NCI-H2107 treated with DMSO at 0.1 percent for 48 hours (cell line): ENCODE measurements around the gene NRN1L.

Source experiments
- DNase-seq: peaks from one replicate; lab custom pipeline; 2025; ENCODE audit not compliant: unreplicated experiment; lab: John Stamatoyannopoulos, UW

Gene NRN1L

GRCh38 chr16:67915831-67916723 is 31.4 kb downstream of the NRN1L start:
- no peak for DNase-seq

DNA sequence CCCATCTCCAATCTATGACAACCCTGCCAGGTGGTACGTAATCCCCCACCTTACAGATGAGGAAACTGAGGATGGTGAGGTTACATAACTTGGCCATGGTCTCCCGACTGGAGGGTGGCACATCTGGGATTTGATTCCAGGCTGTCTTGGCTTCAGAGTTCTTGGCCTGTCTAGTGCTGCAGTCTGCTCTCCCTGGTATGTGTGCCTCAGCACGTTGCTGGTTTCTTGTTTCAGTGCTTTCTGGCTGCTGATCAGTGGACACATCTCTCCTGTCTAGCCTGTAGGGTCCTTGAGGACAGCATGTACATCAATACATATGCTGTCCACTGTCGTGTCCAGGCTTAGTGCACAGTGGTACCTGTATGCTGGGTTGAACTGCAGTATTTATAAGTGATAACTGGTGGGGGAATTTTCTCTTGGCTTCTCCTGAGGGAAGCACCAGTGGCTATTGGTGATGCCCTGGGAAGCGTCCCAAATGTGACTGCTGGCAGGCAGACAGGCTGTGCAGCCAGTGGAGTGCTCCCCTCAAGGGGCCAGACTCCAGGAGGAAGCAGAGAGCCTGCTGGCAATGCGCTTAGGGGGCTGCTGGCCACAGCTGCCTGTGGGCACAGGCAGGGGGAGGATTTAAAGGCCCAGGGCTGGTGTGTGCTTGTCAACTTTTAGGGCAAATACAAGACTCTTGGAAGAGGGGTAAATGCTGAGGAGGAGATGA is 32.6 kb downstream of the NRN1L start:
- no peak for DNase-seq

DNA sequence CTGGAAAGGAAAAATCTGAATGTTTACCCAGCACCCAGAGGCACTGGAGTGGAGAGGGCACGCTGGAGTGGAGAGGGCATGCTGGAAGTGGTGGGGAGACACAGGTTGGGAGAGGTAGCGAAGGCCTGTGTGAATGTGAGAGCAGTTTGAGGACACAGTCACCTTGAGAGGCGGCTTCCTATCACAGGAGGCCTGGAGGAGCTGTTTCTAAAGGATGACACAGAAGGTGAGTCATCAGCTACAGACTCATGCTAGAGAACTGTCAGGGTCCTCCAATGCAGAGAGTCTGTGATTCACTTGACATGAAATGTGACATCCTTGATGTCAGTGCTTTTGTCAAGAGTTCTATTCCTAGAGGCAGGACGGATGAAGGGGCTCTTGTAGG is 33.2 kb downstream of the NRN1L start:
- DNase-seq, result no peak

DNA sequence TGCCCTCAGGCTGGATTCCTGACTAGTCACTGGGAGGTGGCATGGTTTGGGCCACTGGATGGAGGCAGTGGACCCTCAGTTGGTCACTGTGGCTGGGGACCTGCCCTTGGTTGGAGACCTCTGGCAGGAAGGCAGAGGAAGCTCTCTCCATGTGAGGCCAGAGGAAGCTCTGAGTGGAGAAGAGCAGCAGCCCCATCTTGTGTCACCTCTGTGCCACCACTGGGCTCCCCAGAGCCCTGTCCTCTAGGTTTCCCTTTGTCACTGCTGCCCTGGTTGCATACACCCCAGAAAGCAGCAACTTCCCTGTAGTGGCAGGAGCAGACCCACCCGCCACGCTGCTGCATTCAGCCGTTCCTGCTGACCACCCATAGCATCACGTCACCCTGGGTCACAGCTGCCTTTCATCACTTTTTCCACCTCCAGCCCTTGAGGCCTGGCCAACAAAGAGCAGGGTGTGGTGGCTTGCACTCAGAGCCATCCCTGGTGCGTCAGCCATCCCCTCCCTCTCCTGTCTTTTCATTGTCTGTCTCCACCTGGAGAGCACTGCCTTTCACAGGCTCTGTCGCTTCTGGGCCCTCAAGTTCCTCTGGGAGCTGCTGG is 35.0 kb downstream of the NRN1L start:
- DNase-seq, result no peak

DNA sequence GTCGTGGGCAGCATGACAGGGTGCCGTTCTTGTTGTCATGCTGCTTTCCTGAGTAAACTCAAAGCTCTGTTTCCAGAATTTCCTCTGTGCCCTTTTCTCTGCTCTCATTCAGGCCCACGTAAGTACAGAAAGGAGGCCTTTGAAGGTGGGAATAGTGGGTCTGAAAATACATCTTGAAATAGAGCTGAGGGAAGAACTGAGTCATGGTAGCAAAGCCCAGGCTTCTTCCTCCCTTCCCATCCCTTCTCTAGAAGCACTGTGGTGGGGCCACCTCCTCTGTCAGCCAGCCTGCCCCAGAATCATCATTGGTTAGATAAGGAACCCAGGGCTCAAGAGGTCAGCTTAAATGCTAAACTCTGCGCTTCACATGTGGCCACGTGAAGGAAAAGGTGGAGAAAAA is 37.5 kb downstream of the NRN1L start:
- no peak for DNase-seq

DNA sequence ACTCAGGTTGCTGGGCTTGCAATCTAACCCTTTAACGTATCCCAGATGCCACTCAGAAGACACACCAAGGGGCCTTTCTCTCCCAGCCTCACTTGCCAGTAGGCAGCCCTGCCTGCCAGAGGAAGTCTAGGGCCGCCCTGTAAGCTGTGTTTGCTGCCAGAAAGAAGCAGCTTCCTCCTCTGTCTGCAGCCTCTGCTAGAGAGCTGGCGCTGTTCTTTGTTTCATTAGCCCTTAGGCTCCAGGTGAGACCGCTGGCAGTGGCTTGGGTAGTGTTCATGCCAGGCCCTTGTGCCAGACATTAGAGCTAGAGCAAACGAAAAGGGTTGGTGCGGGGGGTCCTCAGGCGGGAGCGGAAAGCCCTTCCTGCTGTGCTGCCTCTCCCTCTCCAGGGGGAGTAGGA is 38.1 kb downstream of the NRN1L start:
- peak; percentile 83 for DNase-seq

DNA sequence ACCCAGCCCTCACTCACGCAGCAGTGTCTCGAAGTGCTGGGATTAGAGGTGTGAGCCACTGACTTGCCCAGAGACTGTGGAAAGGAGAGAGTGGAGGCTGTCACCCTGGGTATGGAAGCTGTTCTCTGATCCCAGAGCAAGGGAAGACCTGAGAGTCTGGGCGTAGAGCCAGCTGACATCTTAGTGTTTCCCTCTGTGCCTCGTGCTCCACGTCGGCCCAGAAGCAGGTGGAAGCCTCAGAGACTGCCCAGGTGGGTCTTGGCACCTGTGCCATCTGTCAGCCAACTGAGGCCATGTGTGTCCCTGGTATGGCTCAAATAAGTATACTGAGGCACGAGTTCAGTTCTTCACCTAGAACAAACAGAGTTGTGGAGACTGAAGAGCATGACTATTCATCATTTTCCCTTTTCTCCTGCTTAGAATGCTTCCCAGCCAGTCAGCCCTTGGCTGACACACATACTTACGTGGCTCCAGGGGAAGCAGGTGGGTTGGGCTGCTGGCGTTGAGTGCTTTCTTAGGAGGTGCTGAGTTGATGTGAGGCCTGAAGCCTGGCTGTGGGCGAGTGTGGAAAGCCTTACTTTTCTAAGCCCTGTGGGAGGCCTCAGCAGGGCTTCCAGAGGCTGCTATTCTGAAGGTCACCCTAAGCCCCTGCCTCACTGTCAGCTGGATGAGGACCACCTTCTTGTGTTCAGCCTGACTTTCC is 38.9 kb downstream of the NRN1L start:
- DNase-seq, result peak; percentile 80

DNA sequence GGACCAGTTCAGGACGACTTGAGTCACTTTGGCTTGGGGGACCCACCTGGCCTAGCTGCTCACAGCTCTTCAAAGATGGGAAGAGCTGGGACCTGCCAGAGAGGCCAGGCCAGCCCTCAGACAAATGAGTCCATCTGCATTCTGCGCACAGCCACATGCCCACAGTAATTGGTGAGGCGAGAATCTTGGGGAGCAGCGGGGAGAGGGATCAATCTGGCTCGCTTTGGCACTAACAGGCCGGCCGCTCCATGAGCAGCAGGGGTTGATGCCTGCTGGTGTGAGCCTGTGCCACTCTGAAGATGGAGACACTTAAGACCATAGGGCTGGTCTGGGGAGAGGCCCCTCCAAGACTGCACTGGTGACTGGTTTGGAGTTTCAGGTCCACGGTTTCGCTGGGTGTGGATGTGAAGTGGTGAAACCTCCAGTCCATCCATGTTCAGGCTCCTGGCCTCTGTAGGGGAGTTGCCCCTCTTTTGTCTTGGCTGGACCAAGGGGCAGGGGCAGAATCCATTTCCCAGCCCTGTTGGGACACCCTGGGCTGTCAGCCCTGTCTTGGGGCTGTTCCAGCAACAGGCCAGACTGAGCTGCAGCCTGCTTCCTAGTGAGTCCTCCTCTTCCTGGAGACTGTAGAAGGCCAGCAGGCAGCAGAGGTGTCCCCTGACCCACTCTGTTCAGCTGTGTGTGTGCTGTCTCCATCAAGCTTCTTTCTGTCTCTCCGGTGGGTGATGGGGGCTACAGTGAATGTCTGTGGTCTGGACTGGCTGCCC is 39.6 kb downstream of the NRN1L start:
- no peak for DNase-seq

DNA sequence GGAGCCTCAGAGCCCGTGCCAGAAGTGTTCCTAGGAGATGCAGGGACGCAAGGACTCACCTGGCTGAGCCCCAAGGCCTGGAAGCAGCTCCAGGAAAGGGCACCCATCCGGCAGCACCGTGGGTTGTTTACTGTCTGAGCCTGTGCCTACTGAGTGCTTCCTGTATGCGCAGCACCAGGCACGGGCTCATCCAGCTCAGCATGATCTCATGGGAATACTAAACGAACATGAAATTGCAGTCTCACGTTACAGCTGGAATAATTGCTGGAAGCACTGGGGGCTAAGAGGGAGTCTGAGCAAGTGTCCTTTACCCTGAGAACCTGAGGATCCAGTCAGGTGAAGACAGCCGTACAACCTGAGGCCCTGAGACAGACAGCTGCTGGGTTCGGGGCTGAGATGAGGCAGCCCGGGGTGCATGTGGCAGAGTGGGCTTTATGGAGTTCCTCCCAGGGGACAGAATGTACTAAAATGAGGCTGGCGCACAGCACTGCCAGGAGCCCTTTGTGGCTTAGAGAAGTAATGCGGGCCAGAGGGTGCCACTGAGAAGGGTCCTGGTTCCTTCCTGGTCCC is 41.6 kb downstream of the NRN1L start:
- peak; percentile 94 for DNase-seq

DNA sequence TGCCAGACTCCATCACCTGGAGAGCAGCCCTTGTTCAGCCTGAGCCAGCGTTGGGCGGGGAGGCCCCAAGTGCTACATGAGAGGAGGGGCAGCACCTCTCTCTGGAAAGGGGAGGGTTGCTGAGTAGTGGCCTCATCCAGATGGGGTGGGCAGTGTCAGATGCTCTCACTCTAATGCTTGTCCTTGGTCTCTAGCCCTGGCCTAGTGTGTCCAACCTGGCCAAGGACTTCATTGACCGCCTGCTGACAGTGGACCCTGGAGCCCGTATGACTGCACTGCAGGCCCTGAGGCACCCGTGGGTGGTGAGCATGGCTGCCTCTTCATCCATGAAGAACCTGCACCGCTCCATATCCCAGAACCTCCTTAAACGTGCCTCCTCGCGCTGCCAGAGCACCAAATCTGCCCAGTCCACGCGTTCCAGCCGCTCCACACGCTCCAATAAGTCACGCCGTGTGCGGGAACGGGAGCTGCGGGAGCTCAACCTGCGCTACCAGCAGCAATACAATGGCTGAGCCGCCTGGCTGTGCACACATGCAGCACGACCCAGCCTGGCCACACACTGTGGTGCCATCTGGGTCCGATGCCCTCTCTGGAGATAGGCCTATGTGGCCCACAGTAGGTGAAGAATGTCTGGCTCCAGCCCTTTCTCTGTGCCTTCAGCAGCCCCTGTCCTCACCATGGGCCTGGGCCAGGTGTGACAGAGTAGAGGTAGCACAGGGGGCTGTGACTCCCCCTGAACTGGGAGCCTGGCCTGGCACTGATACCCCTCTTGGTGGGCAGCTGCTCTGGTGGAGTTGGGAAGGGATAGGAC is 42.7 kb downstream of the NRN1L start:
- DNase-seq, result no peak

DNA sequence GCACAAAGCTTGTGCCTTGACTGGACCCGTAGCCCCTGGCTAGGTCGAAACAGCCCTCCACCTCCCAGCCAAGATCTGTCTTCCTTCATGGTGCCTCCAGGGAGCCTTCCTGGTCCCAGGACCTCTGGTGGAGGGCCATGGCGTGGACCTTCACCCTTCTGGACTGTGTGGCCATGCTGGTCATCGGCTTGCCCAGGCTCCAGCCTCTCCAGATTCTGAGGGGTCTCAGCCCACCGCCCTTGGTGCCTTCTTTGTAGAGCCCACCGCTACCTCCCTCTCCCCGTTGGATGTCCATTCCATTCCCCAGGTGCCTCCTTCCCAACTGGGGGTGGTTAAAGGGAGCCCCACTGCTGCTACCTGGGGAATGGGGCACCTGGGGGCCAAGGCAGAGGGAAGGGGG is 43.5 kb downstream of the NRN1L start:
- DNase-seq, result no peak

GRCh38 chr16:67928561-67929364 is 44.1 kb downstream of the NRN1L start:
- DNase-seq, result peak; percentile 76

- DNase-seq, result no peak
Measured at GRCh38 chr16:67930191-67930590, 45.5 kb downstream of the NRN1L start.

- DNase-seq, result no peak
Measured at GRCh38 chr16:67930678-67931211, 46.1 kb downstream of the NRN1L start.

- no peak for DNase-seq
Measured at GRCh38 chr16:67931712-67932461, 47.2 kb downstream of the NRN1L start, which contains the start of gene CTRL. CTRL (minus strand) TSS chr16:67931862; CDS start chr16:67931852, 10 bp downstream.

GRCh38 chr16:67932462-67932840 is 47.8 kb downstream of the NRN1L start:
- DNase-seq, result no peak

GRCh38 chr16:67933805-67934204 is 49.1 kb downstream of the NRN1L start:
- no peak for DNase-seq
